ENCODE measurements around the gene DOCK8. TPM values are rescaled to one million over a fixed set of nuclear protein-coding genes. Genes with fewer than 3 reads are reported as not detected.

DOCK8 gene
- total RNA-seq, 1 donor, result 0.18 TPM

- DNase-seq (ENCODE audit: low read depth), result no peak
- no peak overlapping the region for H3K4me3 ChIP-seq (ENCODE audit: low read depth, low read length)
- TF ChIP-seq CTCF (IDR thresholded peaks at IDR 0.05; ENCODE audit: insufficient read depth, low read length), result no peak
Measured at GRCh38 chr9:450057-450456, 235.4 kb downstream of the DOCK8 start.

GRCh38 chr9:450561-450960 lies 235.9 kb downstream of the DOCK8 start:
- DNase-seq (ENCODE audit: low read depth), result peak; percentile 47
- no peak for TF ChIP-seq CTCF (IDR thresholded peaks at IDR 0.05; ENCODE audit: insufficient read depth, low read length)
- no peak overlapping the region for H3K4me3 ChIP-seq (ENCODE audit: low read depth, low read length)

DNA sequence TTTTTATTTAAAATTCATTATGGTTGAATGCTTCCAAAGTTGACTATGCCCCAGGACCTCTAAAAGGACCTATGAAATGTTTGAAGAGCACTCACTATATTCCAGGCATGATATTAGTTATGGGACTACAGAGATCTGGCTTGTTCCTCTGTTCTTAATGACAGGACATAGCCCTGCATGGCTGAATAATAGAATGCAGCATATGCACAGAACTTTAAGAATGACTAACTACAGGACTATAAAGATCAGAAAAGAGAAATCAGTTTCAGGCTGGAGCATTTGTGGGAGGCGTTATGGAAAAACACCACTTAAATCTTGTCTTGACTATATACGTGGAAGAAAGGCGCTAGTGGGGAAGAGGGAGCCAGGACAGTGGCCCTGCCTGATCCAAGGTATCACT lies 239.2 kb downstream of the DOCK8 start:
- H3K4me3 ChIP-seq (ENCODE audit: low read depth, low read length), result no peak overlapping the region
- TF ChIP-seq CTCF (IDR thresholded peaks at IDR 0.05; ENCODE audit: insufficient read depth, low read length), result no peak
- DNase-seq (ENCODE audit: low read depth), result no peak

GRCh38 chr9:456365-456764 lies 241.7 kb downstream of the DOCK8 start:
- no peak for DNase-seq (ENCODE audit: low read depth)
- H3K4me3 ChIP-seq (ENCODE audit: low read depth, low read length), result no peak overlapping the region
- TF ChIP-seq CTCF (IDR thresholded peaks at IDR 0.05; ENCODE audit: insufficient read depth, low read length), result no peak

- TF ChIP-seq CTCF (IDR thresholded peaks at IDR 0.05; ENCODE audit: insufficient read depth, low read length), result no peak
- no peak overlapping the region for H3K4me3 ChIP-seq (ENCODE audit: low read depth, low read length)
- no peak for DNase-seq (ENCODE audit: low read depth)
Measured at GRCh38 chr9:458590-458989, 243.9 kb downstream of the DOCK8 start.

- H3K4me3 ChIP-seq (ENCODE audit: low read depth, low read length), result no peak overlapping the region
- DNase-seq (ENCODE audit: low read depth), result no peak
- no peak for TF ChIP-seq CTCF (IDR thresholded peaks at IDR 0.05; ENCODE audit: insufficient read depth, low read length)
Measured at GRCh38 chr9:459491-460444, 245.1 kb downstream of the DOCK8 start.

All from fibroblast of the aortic adventitia (primary cell).